Kidney (tissue), 14 donors: ENCODE results near the gene PKMYT1. TPM values are rescaled to one million over a fixed set of nuclear protein-coding genes. Genes with fewer than 3 reads are reported as not detected.
A peak's percentile ranks its signal among the peaks of the same experiment; 100 is the strongest.

Source experiments
- DNase-seq, 5 donors: peaks; one replicate each; pipeline ENCODE4 v3.0.0-alpha.2; 2013 to 2020
- FAIRE-seq: peaks from 2 replicates; lab custom pipeline; 2012; peaks lifted over from hg19 to GRCh38; lab: Jason Lieb, UNC
- H3K27ac ChIP-seq, 2 donors: one replicate each; pipeline ENCODE4 v1.7.0; 2013; ENCODE audit warnings: low read depth in 2 of 2, low read length in 2 of 2, inconsistent platforms in 1 of 2
- H3K27me3 ChIP-seq: one replicate; pipeline ENCODE4 v1.7.1; 2013; ENCODE audit warnings: low read length, inconsistent platforms; ENCODE audit not compliant: control insufficient read depth, insufficient read depth
- H3K36me3 ChIP-seq, 3 donors: one replicate each; pipeline versions ENCODE4 v1.7.0 to v1.7.1; 2013; ENCODE audit warnings: low read length in 3 of 3, control low read depth in 1 of 3, inconsistent platforms in 1 of 3; ENCODE audit not compliant: insufficient read depth in 3 of 3, control insufficient read depth in 2 of 3
- H3K4me1 ChIP-seq, 3 donors: one replicate each; pipeline versions ENCODE4 v1.7.0 to v1.7.1; 2013; ENCODE audit warnings: low read length in 3 of 3, inconsistent platforms in 1 of 3, low read depth in 1 of 3; ENCODE audit not compliant: control insufficient read depth in 2 of 3, insufficient read depth in 2 of 3
- H3K4me3 ChIP-seq, 3 donors: one replicate each; pipeline versions ENCODE4 v1.7.0 to v1.8.1; 2013; ENCODE audit warnings: low read length in 3 of 3, control low read depth in 1 of 3, inconsistent platforms in 1 of 3
- H3K9ac ChIP-seq, 3 donors: one replicate each; pipeline versions ENCODE4 v1.7.0 to v1.7.1; 2013; ENCODE audit warnings: low read length in 3 of 3, control low read depth in 1 of 3, inconsistent platforms in 1 of 3
- H3K9me3 ChIP-seq, 3 donors: one replicate each; pipeline versions ENCODE4 v1.7.0 to v1.7.1; 2013; ENCODE audit warnings: low read length in 3 of 3, control low read depth in 1 of 3, inconsistent platforms in 1 of 3; ENCODE audit not compliant: control insufficient read depth in 2 of 3, insufficient read depth in 1 of 3
- intact Hi-C: fragments of 100-400 bp; cut with DNase I; formaldehyde crosslinking; loops from one replicate; pipeline ENCODE4 v1.11.1; 2022
- polyA plus RNA-seq: library from polyadenylated mRNA; stranded (reverse); fragments of 350-450 nt; fragmentation: Illumina TruSeq; extraction: RNeasy Lipid Tissue Mini Kit (QIAGEN cat#74804); gene quantifications from one replicate; pipeline ENCODE4 v1.2.3, GENCODE V29; 2014; ENCODE audit warnings: low read depth, low replicate concordance; ENCODE audit not compliant: insufficient read depth
- total RNA-seq: library from RNA; stranded (reverse); fragmentation: NEBNext Ultra II Directional; extraction: Animal tissue kit (Norgen Biotek cat#: 25700); gene quantifications from one replicate; pipeline ENCODE4 v1.2.1, GENCODE V29; 2021
- TF ChIP-seq, protein P1 (sequence below): IDR thresholded peaks from 3 replicates; pipeline ENCODE4 v1.5.1; 2012; ENCODE audit warnings: mild to moderate bottlenecking, moderate library complexity, borderline replicate concordance; ENCODE audit not compliant: insufficient read depth; ENCODE audit errors: extremely low read depth
- donor health status: control.
- donor health status: control.
- donor health status: control.
- donor health status: control.
- donor health status: control.
- donor health status: DM: yes; HTN: yes; CAD: no.
- donor health status: Normal renal cell carcinoma (clear cell type).

PKMYT1 gene
- total and polyA plus RNA-seq, 2 donors from 2014 or later: 0.97 to 2.2 TPM

DNA sequence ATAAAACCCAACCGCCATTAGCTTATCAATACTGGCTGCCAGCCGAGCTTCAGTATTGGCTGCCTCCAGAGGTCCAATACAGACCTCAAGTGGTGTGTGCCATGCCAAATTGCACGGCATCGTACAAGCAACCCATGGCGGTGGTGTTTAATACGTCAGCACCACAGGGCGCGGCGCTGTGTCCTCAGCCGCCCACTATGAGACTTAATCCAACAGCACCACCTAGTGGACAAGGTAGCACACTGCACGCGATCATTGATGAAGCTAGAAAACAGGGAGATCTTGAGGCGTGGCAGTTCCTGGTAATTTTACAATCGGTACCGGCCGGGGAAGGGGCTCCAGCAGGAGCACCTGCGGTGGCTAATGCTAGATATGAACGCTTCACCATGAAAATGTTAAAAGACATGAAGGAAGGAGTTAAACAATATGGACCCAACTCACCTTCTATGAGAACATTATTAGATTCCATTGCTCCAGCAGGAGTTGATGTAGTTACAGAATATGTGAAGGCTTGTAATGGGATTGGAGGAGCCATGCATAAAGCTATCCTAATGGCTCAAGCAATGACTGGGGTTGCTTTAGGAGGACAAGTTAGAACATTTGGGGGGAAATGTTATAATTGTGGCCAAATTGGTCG, 53.1 kb downstream of the PKMYT1 start:
- intact Hi-C loops: no loop called here
- H3K9me3 ChIP-seq: no peaks in the 10 kb centered on the region
- no peaks in the 10 kb centered on the region for H3K27me3 ChIP-seq
- H3K27ac ChIP-seq: no peak overlapping the region
- peaks cover 0 to 2% (median 0%) of the 10 kb centered on the region in 3 donors for H3K4me1 ChIP-seq
- no peak overlapping the region for H3K9ac ChIP-seq
- peaks cover 0 to 11% (median 5%) of the 10 kb centered on the region in 3 donors for H3K36me3 ChIP-seq
- TF ChIP-seq, protein P1, sequence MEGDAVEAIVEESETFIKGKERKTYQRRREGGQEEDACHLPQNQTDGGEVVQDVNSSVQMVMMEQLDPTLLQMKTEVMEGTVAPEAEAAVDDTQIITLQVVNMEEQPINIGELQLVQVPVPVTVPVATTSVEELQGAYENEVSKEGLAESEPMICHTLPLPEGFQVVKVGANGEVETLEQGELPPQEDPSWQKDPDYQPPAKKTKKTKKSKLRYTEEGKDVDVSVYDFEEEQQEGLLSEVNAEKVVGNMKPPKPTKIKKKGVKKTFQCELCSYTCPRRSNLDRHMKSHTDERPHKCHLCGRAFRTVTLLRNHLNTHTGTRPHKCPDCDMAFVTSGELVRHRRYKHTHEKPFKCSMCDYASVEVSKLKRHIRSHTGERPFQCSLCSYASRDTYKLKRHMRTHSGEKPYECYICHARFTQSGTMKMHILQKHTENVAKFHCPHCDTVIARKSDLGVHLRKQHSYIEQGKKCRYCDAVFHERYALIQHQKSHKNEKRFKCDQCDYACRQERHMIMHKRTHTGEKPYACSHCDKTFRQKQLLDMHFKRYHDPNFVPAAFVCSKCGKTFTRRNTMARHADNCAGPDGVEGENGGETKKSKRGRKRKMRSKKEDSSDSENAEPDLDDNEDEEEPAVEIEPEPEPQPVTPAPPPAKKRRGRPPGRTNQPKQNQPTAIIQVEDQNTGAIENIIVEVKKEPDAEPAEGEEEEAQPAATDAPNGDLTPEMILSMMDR: peak; percentile 93
- peak overlapping the region in 2 of 3 donors; percentile 26 to 39 for H3K4me3 ChIP-seq
- FAIRE-seq (no peak), DNase-seq (peak; percentile 84 to 94 (median 89))

DNA sequence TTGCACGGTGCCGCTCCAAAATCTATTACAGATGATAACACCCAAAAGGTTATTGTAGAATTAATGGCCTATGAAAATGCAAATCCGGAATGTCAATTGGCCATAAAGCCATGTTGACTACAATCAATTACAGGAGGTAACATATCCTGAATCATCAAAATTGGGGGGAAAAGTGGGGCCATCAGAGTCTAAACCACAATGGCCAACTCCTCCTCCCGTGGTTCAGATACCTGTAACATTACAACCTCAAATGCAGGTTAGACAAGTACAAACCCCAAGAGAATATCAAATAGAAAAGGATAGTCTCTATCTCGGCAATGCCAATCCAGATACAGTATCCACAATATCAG, 53.6 kb downstream of the PKMYT1 start:
- H3K9ac ChIP-seq: no peak overlapping the region
- H3K4me3 ChIP-seq: peak overlapping the region in 2 of 3 donors; percentile 26 to 39

DNA sequence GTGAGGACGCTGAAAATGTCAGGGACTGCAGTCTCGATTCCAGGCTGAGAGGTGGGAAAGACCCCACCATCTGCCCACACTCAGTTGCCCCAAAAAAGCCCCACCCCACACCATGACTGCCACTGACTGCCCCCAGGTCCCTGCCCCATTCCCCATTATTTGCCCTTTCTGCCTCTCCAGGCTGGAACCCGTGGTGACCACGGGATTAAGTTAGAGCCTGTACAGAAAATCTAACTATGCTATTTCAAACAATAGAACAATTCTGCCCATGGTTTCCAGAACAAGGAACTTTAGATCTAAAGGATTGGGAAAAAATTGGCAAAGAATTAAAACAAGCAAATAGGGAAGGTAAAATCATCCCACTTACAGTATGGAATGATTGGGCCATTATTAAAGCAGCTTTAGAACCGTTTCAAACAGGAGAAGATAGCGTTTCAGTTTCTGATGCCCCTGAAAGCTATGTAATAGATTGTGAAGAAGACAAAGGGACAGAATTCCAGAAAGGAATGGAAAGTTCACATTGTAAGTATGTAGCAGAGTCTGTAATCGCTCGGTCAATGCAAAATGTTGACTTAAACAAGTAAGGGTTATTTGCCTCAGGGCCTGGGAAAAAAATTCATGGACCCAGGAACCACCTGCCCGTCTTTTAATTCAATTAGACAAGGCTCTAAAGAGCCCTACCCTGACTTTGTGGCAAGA, 54.1 kb downstream of the PKMYT1 start:
- intact Hi-C loops: no loop called here
- peaks cover 0 to 2% (median 0%) of the 10 kb centered on the region in 3 donors for H3K4me1 ChIP-seq
- H3K4me3 ChIP-seq: no peak overlapping the region
- H3K9ac ChIP-seq: no peak overlapping the region
- DNase-seq: peak in 1 of 5 donors; percentile 6
- TF ChIP-seq, protein P1: no peak
- no peaks in the 10 kb centered on the region for H3K9me3 ChIP-seq
- no peaks in the 10 kb centered on the region for H3K27me3 ChIP-seq
- peaks cover 0 to 11% (median 6%) of the 10 kb centered on the region in 3 donors for H3K36me3 ChIP-seq
- no peak overlapping the region for H3K27ac ChIP-seq
- FAIRE-seq: no peak

More for the DNA sequence above, 53.6 kb downstream of the PKMYT1 start:
- H3K27ac ChIP-seq: no peak overlapping the region
- H3K9me3 ChIP-seq: no peaks in the 10 kb centered on the region
- H3K4me1 ChIP-seq: peaks cover 0 to 2% (median 0%) of the 10 kb centered on the region in 3 donors
- no peaks in the 10 kb centered on the region for H3K27me3 ChIP-seq
- DNase-seq: no peak
- TF ChIP-seq, protein P1: no peak
- intact Hi-C loops: no loop called here
- no peak for FAIRE-seq
- peaks cover 0 to 11% (median 6%) of the 10 kb centered on the region in 3 donors for H3K36me3 ChIP-seq
